ENCODE measurements around the gene GFAP. TPM values are rescaled to one million over a fixed set of nuclear protein-coding genes. Genes with fewer than 3 reads are reported as not detected.
A peak's percentile ranks its signal among the peaks of the same experiment; 100 is the strongest.

The GFAP gene
- total and polyA plus RNA-seq, 8 donors = 0.12 to 2.2 (median 0.85) TPM

DNA sequence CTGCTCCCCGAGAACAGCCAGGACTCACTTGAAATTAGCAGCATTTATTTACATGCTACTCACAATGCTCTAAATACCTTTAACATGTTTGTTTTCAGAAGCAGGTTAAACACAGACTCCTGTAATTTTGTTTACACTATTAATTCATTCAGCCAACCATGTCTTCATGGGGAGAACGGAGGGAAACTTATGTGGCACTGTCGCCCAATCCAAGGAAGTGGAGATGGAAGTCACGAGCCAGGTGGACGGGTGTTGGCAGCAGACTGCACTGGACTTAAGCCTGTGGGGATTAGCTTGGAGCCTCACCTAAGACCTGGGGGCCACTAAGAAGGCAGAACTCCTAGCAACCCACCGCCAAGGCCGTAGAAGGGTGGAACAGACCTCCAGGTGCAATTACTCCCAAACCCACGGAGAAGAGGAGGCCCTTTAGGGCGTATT lies 8.8 kb upstream of the GFAP start:
- FAIRE-seq = no peak

DNA sequence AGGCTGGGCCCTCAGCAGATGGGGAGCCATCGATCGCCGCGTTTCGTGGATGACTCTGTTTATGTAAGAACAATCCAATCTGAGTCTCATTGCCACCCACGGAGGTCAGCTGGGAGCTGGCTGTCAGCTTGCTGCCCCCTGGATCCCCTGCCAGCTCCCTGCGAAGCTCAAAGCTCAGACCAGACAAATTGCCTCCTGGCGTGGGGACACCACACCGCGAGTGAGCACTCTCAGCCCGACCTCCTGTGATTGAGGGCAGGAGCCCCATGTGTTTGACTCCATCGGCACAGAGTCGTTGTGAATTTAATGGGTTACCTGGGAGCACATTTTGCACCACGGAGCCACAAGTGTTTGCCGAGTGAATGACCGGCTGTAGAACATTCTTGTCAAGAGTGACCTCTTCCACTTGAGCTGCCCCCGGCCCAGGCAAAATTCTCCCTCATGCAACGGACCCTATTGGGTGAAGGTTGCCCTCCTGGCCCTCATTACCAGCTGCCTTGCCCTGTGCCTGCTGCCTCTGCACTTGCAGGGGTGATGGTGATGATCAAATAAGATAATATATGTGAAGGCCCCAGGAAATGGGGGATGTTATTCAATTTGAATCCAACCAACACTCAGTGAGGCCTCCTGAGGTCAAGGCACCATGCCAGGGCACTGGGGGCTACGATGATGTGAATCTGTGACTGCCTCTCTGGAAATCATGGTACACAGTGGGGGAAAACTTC lies 7.6 kb upstream of the GFAP start:
- DNase-seq (peak in 1 of 6 donors; percentile 52), ATAC-seq (no peak), FAIRE-seq (no peak)
- Histone ChIP-seq H3K4me3 (no peak overlapping the region), H3K9me3 (no peaks in the 10 kb centered on the region), H3K4me1 (no peaks in the 10 kb centered on the region), H3K27me3 (no peaks in the 10 kb centered on the region), H3K36me3 (no peaks in the 10 kb centered on the region), H3K27ac (no peak overlapping the region)
- intact Hi-C loops (cut with DNase I) = loop anchor here (5.0 to 10.0 kb wide), 3 partner anchors 99 to 192 kb away; no protein-coding TSS in a partner anchor
- WGBS, 2 donors = 72 to 75% methylated on average over 19 of the region's 19 CpGs
- TF ChIP-seq, protein P1, sequence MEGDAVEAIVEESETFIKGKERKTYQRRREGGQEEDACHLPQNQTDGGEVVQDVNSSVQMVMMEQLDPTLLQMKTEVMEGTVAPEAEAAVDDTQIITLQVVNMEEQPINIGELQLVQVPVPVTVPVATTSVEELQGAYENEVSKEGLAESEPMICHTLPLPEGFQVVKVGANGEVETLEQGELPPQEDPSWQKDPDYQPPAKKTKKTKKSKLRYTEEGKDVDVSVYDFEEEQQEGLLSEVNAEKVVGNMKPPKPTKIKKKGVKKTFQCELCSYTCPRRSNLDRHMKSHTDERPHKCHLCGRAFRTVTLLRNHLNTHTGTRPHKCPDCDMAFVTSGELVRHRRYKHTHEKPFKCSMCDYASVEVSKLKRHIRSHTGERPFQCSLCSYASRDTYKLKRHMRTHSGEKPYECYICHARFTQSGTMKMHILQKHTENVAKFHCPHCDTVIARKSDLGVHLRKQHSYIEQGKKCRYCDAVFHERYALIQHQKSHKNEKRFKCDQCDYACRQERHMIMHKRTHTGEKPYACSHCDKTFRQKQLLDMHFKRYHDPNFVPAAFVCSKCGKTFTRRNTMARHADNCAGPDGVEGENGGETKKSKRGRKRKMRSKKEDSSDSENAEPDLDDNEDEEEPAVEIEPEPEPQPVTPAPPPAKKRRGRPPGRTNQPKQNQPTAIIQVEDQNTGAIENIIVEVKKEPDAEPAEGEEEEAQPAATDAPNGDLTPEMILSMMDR (IDR thresholded peaks at IDR 0.05) = no peak

More for the DNA sequence above, 8.8 kb upstream of the GFAP start:
- no peaks in the 10 kb centered on the region for H3K27me3 ChIP-seq
- 74 to 75% methylated on average over 9 of the region's 9 CpGs for WGBS, 2 donors
- no peak overlapping the region for H3K4me3 ChIP-seq
- DNase-seq (no peak), ATAC-seq (no peak)
- H3K27ac ChIP-seq = no peak overlapping the region
- H3K9me3 ChIP-seq = no peaks in the 10 kb centered on the region
- intact Hi-C loops (cut with DNase I) = loop anchor here (5.0 to 10.0 kb wide), 3 partner anchors 98 to 191 kb away; no protein-coding TSS in a partner anchor
- TF ChIP-seq, protein P1 (IDR thresholded peaks at IDR 0.05) = no peak
- H3K4me1 ChIP-seq = no peaks in the 10 kb centered on the region
- H3K36me3 ChIP-seq = no peaks in the 10 kb centered on the region

DNA sequence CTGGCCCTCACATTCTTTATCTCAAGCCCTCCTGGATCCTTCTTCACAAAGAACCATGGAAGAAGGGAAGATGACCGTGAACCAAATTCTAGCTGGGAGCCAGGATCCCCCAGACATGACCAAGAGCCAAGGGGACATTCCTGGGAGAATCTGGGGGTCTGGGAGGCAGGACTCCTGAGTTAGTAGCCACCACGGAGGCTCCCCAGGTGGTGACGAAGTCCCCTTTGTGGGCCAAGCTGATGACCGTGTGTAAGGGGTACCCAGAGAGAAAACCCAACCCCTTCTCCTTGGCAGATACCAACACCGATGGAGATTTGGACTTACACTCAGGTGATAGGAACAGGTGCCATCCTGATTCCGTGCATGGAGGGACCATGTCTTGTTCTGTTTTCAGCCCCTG lies 6.8 kb upstream of the GFAP start:
- no peak for DNase-seq
- no peak overlapping the region for H3K27ac ChIP-seq
- no peak overlapping the region for H3K4me3 ChIP-seq
- no peaks in the 10 kb centered on the region for H3K9me3 ChIP-seq
- no peak for FAIRE-seq
- H3K4me1 ChIP-seq = no peaks in the 10 kb centered on the region
- no peaks in the 10 kb centered on the region for H3K36me3 ChIP-seq
- WGBS, 2 donors = 71 to 77% methylated on average over 6 of the region's 6 CpGs
- no peaks in the 10 kb centered on the region for H3K27me3 ChIP-seq
- ATAC-seq = no peak
- TF ChIP-seq, protein P1 (IDR thresholded peaks at IDR 0.05) = no peak
- intact Hi-C loops (cut with DNase I) = loop anchor here (5.0 to 10.0 kb wide), 3 partner anchors 100 to 193 kb away; no protein-coding TSS in a partner anchor

DNA sequence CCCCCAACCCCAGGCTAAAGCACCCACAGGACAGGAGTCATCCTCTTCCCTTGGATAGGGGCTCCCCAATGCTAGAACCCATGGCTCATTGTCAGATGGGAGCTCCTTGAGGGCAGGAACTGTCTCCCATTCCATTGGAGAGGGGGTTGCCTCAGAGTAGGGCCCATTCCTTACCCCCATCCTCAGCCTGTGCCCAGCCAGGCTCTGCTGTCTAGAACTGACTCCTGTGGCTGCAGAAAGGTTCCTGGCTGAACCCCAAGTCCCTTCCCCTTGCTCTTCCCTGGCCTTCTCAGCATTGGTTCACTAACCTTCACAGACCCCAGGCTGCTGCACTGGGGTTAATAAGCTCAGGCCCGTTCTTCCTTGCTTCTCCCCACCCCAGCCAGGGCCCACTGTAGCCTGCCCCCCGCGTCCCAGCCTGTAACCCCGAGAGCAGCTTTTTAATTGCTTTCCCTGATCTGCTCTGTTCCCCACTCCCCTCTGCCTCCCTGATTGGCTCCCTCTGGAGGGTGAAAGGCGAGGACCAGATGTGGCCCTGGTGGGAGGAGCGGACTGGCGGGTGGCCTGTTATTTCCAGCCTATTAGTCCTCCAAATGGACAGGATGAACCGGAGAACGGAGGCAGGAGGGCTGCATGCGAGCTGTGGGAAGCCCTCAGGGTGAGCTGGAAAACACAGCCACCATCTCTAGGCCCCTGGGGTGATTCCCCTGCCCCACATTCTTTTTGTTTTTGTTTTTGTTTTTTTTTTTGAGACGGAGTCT lies 6.0 kb upstream of the GFAP start:
- FAIRE-seq (no peak), DNase-seq (peak in 1 of 6 donors; percentile 48), ATAC-seq (peak in 2 of 4 donors; percentile 20 to 40)
- Histone ChIP-seq H3K27ac (no peak overlapping the region), H3K4me1 (no peaks in the 10 kb centered on the region), H3K4me3 (no peak overlapping the region), H3K36me3 (no peaks in the 10 kb centered on the region), H3K27me3 (no peaks in the 10 kb centered on the region), H3K9me3 (no peaks in the 10 kb centered on the region)
- TF ChIP-seq, protein P1 (IDR thresholded peaks at IDR 0.05) = no peak
- 74 to 76% methylated on average over 11 of the region's 11 CpGs for WGBS, 2 donors
- intact Hi-C loops (cut with DNase I) = loop anchor here (5.0 to 10.0 kb wide), 3 partner anchors 101 to 193 kb away; no protein-coding TSS in a partner anchor
